DND-41 (cell line): Measurements from ENCODE around the gene RASAL2.
"Not testable (repeated sequence)": the region's sequence is repeated elsewhere in the genome, so short reads cannot be mapped to it uniquely, and the experiment has no call there.

Experiments
- ATAC-seq: fragments of 200-7000 bp; cut with Tn5 transposase; 3 replicates; pipeline ENCODE4 v1.9.1; 2021; ENCODE audit warnings: low read depth; ENCODE audit not compliant: insufficient read depth
- DNase-seq: peaks from one replicate; pipeline ENCODE4 v3.0.0-alpha.2; 2020
- H2AFZ ChIP-seq: 2 replicates; pipeline ENCODE4 v1.6.0; 2012; ENCODE audit warnings: low read depth, low read length
- H3K27ac ChIP-seq: 2 replicates; pipeline ENCODE4 v1.5.1; 2012; ENCODE audit warnings: low read length, inconsistent platforms
- H3K27me3 ChIP-seq: fragments of 200-600 bp; sonication (generic); 2 replicates; pipeline ENCODE4 v1.6.0; 2012; ENCODE audit warnings: low read length, mild to moderate bottlenecking, inconsistent platforms; ENCODE audit not compliant: insufficient read depth, poor library complexity
- H3K36me3 ChIP-seq: 2 replicates; pipeline ENCODE4 v1.5.1; 2012; ENCODE audit warnings: low read length, inconsistent platforms; ENCODE audit not compliant: insufficient read depth
- H3K4me1 ChIP-seq: 2 replicates; pipeline ENCODE4 v1.5.1; 2012; ENCODE audit warnings: mild to moderate bottlenecking, low read length; ENCODE audit not compliant: insufficient read depth
- H3K4me2 ChIP-seq: 2 replicates; pipeline ENCODE4 v1.6.0; 2012; ENCODE audit warnings: mild to moderate bottlenecking, moderate library complexity, low read length, inconsistent platforms; ENCODE audit not compliant: insufficient read depth
- H3K4me3 ChIP-seq, 2 experiments: fragments of 200-600 bp in 1 of 2; shearing (Covaris generic) in 1 of 2; 2 replicates each; pipeline ENCODE4 v1.5.1; 2012 to 2016; ENCODE audit warnings: inconsistent platforms in 2 of 2, low read length in 2 of 2, mild to moderate bottlenecking in 2 of 2, low read depth in 1 of 2, moderate library complexity in 1 of 2
- H3K79me2 ChIP-seq: 2 replicates; pipeline ENCODE4 v1.6.0; 2012; ENCODE audit warnings: low read length, inconsistent platforms; ENCODE audit not compliant: insufficient read depth
- H3K9ac ChIP-seq: 2 replicates; pipeline ENCODE4 v1.6.0; 2012; ENCODE audit warnings: low read depth, mild to moderate bottlenecking, inconsistent platforms, low read length, moderate library complexity
- H3K9me3 ChIP-seq: 2 replicates; pipeline ENCODE4 v1.5.1; 2012; ENCODE audit warnings: low read length, moderate library complexity, mild to moderate bottlenecking, inconsistent platforms; ENCODE audit not compliant: insufficient read depth, severe bottlenecking
- H4K20me1 ChIP-seq: 2 replicates; pipeline ENCODE4 v1.6.0; 2012; ENCODE audit warnings: low read length; ENCODE audit not compliant: insufficient read depth
- EZH2 ChIP-seq: IDR thresholded peaks from 3 replicates; pipeline ENCODE4 v1.6.1; 2012; ENCODE audit warnings: borderline replicate concordance, low read depth, mild to moderate bottlenecking, moderate library complexity, low read length, inconsistent platforms; ENCODE audit not compliant: severe bottlenecking
- TF ChIP-seq, protein P1 (sequence below): IDR thresholded peaks from 2 replicates; pipeline ENCODE4 v1.5.1; 2012; ENCODE audit warnings: borderline replicate concordance, low read length, moderate library complexity, mild to moderate bottlenecking; ENCODE audit not compliant: poor library complexity, severe bottlenecking; ENCODE audit errors: extremely low read depth

RASAL2 gene

DNA sequence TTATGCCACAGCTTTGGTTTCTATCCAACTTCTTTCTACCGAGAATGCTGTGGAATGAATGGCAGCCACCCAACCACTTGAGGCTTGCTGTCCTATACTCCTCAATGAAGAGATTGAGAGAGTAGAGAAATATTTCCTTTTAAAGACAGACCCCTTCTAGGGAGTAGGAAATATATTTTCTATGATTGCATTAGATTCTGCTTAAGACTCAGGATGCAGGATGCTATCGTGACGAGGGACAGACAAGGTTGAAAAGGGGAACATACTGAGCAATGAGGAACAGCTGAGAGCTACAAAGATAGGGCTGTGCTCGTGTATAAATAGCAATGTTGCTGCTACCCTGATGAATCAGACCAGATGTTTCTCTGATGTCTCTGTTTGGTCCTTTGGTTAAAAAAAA, 7.1 kb upstream of the RASAL2 start:
- Histone ChIP-seq H3K4me2 (no peak overlapping the region), H3K4me3 (no peak overlapping the region), H3K27ac (no peak overlapping the region), H3K9me3 (no peaks in the 10 kb centered on the region), H3K9ac (no peak overlapping the region), H2AFZ (no peak overlapping the region), H3K4me1 (no peaks in the 10 kb centered on the region), H4K20me1 (no peaks in the 10 kb centered on the region), H3K79me2 (no peaks in the 10 kb centered on the region), H3K27me3 (no peaks in the 10 kb centered on the region), H3K36me3 (no peaks in the 10 kb centered on the region)
- no peak for TF ChIP-seq EZH2
- TF ChIP-seq, protein P1, sequence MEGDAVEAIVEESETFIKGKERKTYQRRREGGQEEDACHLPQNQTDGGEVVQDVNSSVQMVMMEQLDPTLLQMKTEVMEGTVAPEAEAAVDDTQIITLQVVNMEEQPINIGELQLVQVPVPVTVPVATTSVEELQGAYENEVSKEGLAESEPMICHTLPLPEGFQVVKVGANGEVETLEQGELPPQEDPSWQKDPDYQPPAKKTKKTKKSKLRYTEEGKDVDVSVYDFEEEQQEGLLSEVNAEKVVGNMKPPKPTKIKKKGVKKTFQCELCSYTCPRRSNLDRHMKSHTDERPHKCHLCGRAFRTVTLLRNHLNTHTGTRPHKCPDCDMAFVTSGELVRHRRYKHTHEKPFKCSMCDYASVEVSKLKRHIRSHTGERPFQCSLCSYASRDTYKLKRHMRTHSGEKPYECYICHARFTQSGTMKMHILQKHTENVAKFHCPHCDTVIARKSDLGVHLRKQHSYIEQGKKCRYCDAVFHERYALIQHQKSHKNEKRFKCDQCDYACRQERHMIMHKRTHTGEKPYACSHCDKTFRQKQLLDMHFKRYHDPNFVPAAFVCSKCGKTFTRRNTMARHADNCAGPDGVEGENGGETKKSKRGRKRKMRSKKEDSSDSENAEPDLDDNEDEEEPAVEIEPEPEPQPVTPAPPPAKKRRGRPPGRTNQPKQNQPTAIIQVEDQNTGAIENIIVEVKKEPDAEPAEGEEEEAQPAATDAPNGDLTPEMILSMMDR: no peak
- ATAC-seq (no peak), DNase-seq (no peak)

DNA sequence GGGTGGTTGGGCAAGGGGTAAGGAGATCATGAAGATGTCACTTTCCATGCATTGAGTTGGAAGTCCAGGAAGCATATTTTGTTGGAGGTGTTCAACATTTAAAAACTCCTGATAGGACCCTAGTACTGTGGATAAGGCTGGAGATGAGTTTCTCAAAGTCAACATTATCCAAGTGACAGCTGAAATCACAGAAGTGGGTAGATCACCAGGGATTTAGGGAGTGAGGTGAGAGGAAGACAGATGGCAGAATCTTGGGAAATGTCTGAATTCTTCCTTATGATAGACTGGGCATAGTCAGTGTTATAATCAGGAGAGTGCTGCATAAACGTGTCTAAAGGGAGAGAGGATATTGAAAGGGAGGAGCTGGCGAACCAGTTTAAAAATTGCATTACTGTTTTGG, 5.3 kb upstream of the RASAL2 start:
- no peaks in the 10 kb centered on the region for H4K20me1 ChIP-seq
- no peaks in the 10 kb centered on the region for H3K36me3 ChIP-seq
- no peak overlapping the region for H3K9ac ChIP-seq
- TF ChIP-seq, protein P1: no peak
- TF ChIP-seq EZH2: no peak
- no peak for DNase-seq
- H3K27ac ChIP-seq: no peak overlapping the region
- H3K9me3 ChIP-seq: peaks cover 2% of the 10 kb centered on the region
- no peak overlapping the region for H3K4me2 ChIP-seq
- no peaks in the 10 kb centered on the region for H3K79me2 ChIP-seq
- H3K27me3 ChIP-seq: no peaks in the 10 kb centered on the region
- ATAC-seq: no peak
- no peak overlapping the region for H2AFZ ChIP-seq
- no peaks in the 10 kb centered on the region for H3K4me1 ChIP-seq
- H3K4me3 ChIP-seq: no peak overlapping the region

DNA sequence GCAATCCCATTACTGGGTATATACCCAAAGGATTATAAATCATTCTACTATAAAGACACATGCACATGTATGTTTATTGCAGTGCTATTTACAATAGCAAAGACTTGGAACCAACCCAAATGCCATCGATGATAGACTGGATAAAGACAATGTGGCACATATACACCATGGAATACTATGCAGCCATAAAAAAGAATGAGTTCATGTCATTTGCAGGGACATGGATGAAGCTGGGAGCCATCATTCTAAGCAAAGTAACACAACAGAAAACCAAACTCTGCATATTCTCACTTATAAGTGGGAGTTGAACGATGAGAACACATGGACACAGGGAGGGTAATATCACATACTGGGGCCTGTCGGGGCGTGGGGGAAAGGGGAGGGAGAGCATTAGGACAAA, 2.5 kb upstream of the RASAL2 start:
- H2AFZ ChIP-seq, H3K4me3 ChIP-seq, H4K20me1 ChIP-seq, H3K4me1 ChIP-seq, ATAC-seq, DNase-seq, H3K9ac ChIP-seq, H3K9me3 ChIP-seq, H3K27ac ChIP-seq, H3K4me2 ChIP-seq, H3K27me3 ChIP-seq, H3K79me2 ChIP-seq, H3K36me3 ChIP-seq: not testable (repeated sequence)

DNA sequence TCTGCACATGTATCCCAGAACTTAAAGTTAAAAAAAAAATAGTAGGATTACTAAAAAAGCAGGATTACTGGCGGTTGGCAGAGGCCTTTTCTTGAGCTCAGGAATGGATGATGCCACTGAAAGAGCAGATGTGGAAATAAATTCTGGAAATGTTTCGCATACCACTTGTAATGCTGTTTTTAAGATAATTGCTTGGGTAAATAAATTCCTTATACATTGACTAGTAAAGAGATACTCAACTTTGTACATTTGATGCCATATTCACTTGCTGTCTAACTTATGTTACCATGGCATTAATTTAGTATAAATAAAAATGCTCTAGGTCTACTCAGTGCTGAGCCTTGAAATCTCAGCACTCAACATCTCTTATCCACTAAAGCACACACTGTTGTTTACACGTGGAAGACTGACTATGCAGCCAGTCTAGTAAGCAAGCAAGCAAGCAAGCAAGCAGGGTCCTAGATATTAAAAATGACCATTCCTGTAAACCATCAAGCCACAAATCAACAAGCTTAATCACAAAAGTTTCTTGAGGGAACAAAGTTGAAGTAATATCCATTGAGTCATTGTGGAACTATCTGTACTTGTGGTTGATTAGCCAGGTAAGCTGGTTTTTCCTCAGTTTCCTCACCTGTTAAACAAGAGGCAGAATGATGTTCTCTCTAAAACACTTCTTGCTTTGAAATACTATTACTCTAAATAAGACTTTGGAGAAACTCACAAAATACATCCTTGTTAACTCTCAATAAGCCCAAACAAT, 1.7 kb upstream of the RASAL2 start:
- Histone ChIP-seq H2AFZ (no peak overlapping the region), H3K9me3 (peaks cover 2% of the 10 kb centered on the region), H3K27me3 (no peaks in the 10 kb centered on the region), H3K4me3 (no peak overlapping the region), H3K4me1 (no peaks in the 10 kb centered on the region), H3K79me2 (no peaks in the 10 kb centered on the region), H4K20me1 (no peaks in the 10 kb centered on the region), H3K36me3 (no peaks in the 10 kb centered on the region), H3K9ac (no peak overlapping the region), H3K27ac (no peak overlapping the region), H3K4me2 (no peak overlapping the region)
- DNase-seq (no peak), ATAC-seq (no peak)
- no peak for TF ChIP-seq EZH2
- TF ChIP-seq, protein P1: no peak
